Measurements from ENCODE around the gene COA6. TPM values are rescaled to one million over a fixed set of nuclear protein-coding genes. Genes with fewer than 3 reads are reported as not detected.

The COA6 gene
- polyA plus RNA-seq, 1 donor (not counting 4 experiments of a cell fraction or from before 2014, with no cell fraction given) = 36.0 TPM

DNA sequence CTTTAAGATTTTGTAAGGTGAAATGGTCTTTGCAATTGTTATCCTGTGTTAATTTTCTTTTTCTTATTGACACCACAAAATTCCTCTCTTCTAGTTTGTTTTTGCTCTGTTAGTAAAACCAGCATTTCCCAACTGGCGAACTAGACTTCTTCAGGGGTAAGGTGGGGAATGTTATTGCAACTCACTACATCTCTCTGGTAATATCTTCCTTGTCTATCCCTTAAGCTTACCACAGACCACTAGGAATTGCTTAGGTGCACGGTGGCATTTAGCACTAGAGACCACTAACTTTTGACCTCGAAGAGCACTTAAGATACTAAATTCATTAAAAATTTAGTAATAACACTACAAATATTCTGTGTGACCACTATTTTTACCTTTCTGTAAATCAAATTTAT, 4.2 kb upstream of the COA6 start:
- Histone ChIP-seq H4K20me1 (ENCODE audit: control insufficient read depth, extremely low read depth, insufficient read depth, low read length) (no peaks in the 10 kb centered on the region), H3K9me3 (ENCODE audit: control insufficient read depth, low read depth, low read length) (no peaks in the 10 kb centered on the region), H3K4me2 (ENCODE audit: control insufficient read depth, extremely low read depth, insufficient read depth, low read depth, low read length) (no peak overlapping the region), H2AFZ (ENCODE audit: control insufficient read depth, low read length) (no peak overlapping the region), H3K4me1 (ENCODE audit: control insufficient read depth, extremely low read depth, insufficient read depth, low read length) (peaks cover 22% of the 10 kb centered on the region), H3K9me1 (ENCODE audit: control insufficient read depth, extremely low read depth, insufficient read depth, low read length) (no peaks in the 10 kb centered on the region), H3K9ac (ENCODE audit: control insufficient read depth, extremely low read depth, insufficient read depth, low read length) (no peak overlapping the region), H3K36me3 (ENCODE audit: control insufficient read depth in 2 of 2, extremely low read depth in 1 of 2, insufficient read depth in 2 of 2, low read length in 2 of 2) (no peaks in the 10 kb centered on the region), H3K27ac (ENCODE audit: control insufficient read depth, insufficient read depth, low read length) (peak overlapping the region; percentile 84), H3K27me3 (ENCODE audit: control insufficient read depth, extremely low read depth, insufficient read depth, low read length) (no peaks in the 10 kb centered on the region), H3K4me3 (ENCODE audit: control insufficient read depth in 2 of 3, extremely low read depth in 1 of 3, insufficient read depth in 2 of 3, low read depth in 1 of 3, low read length in 3 of 3) (no peak overlapping the region), H3K79me2 (ENCODE audit: control insufficient read depth, insufficient read depth, low read length) (peaks cover 10% of the 10 kb centered on the region)
- DNase-seq (ENCODE audit: low read depth, low spot score) (no peak), FAIRE-seq (no peak)
- TF ChIP-seq EZH2 (IDR thresholded peaks at IDR 0.05; ENCODE audit: low read length) = no peak
- TF ChIP-seq, protein P1, sequence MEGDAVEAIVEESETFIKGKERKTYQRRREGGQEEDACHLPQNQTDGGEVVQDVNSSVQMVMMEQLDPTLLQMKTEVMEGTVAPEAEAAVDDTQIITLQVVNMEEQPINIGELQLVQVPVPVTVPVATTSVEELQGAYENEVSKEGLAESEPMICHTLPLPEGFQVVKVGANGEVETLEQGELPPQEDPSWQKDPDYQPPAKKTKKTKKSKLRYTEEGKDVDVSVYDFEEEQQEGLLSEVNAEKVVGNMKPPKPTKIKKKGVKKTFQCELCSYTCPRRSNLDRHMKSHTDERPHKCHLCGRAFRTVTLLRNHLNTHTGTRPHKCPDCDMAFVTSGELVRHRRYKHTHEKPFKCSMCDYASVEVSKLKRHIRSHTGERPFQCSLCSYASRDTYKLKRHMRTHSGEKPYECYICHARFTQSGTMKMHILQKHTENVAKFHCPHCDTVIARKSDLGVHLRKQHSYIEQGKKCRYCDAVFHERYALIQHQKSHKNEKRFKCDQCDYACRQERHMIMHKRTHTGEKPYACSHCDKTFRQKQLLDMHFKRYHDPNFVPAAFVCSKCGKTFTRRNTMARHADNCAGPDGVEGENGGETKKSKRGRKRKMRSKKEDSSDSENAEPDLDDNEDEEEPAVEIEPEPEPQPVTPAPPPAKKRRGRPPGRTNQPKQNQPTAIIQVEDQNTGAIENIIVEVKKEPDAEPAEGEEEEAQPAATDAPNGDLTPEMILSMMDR (optimal IDR thresholded peaks at IDR 0.05 in 1 of 3, IDR thresholded peaks at IDR 0.05 in 1 of 3, conservative IDR thresholded peaks at IDR 0.05 in 1 of 3; ENCODE audit: extremely low read depth in 1 of 3, insufficient read depth in 2 of 3, low read length in 3 of 3) = no peak
- dilution Hi-C loops (cut with MboI; ENCODE audit: extremely low pct_ligation_motif_present, low sequenced_read_pairs) = no loop called here

DNA sequence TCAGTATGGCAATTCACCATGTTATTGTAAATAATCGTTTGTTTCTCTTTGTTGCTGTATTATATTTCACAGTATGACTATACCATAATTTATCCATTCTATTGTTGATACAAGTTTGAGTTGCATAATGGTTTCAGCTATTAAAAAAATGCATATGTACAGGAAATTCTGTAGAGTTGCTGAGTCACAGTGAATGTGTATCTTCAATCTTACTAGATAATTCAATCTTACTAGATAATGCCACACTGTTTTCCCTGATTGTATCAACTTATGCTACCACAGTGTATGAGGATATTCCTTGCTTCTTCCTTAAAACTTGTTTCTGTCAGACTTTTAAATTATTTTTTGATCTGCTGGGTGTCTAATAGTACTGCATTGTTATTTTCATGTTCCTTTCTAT, 3.5 kb upstream of the COA6 start:
- Histone ChIP-seq H3K4me1 (ENCODE audit: control insufficient read depth, extremely low read depth, insufficient read depth, low read length) (peaks cover 30% of the 10 kb centered on the region), H2AFZ (ENCODE audit: control insufficient read depth, low read length) (peak overlapping the region; percentile 32), H3K36me3 (ENCODE audit: control insufficient read depth in 2 of 2, extremely low read depth in 1 of 2, insufficient read depth in 2 of 2, low read length in 2 of 2) (peaks cover 0 to under 1% of the 10 kb centered on the region in 2 experiments), H3K9ac (ENCODE audit: control insufficient read depth, extremely low read depth, insufficient read depth, low read length) (peak overlapping the region; percentile 43), H3K9me1 (ENCODE audit: control insufficient read depth, extremely low read depth, insufficient read depth, low read length) (no peaks in the 10 kb centered on the region), H4K20me1 (ENCODE audit: control insufficient read depth, extremely low read depth, insufficient read depth, low read length) (no peaks in the 10 kb centered on the region), H3K4me3 (ENCODE audit: control insufficient read depth in 2 of 3, extremely low read depth in 1 of 3, insufficient read depth in 2 of 3, low read depth in 1 of 3, low read length in 3 of 3) (peak overlapping the region in 1 of 3 experiments; percentile 15), H3K79me2 (ENCODE audit: control insufficient read depth, insufficient read depth, low read length) (peaks cover 18% of the 10 kb centered on the region), H3K9me3 (ENCODE audit: control insufficient read depth, low read depth, low read length) (no peaks in the 10 kb centered on the region), H3K4me2 (ENCODE audit: control insufficient read depth, extremely low read depth, insufficient read depth, low read depth, low read length) (peak overlapping the region; percentile 15), H3K27me3 (ENCODE audit: control insufficient read depth, extremely low read depth, insufficient read depth, low read length) (no peaks in the 10 kb centered on the region), H3K27ac (ENCODE audit: control insufficient read depth, insufficient read depth, low read length) (peak overlapping the region; percentile 84)
- FAIRE-seq (no peak), DNase-seq (ENCODE audit: low read depth, low spot score) (no peak)
- dilution Hi-C loops (cut with MboI; ENCODE audit: extremely low pct_ligation_motif_present, low sequenced_read_pairs) = no loop called here
- TF ChIP-seq, protein P1 (optimal IDR thresholded peaks at IDR 0.05 in 1 of 3, IDR thresholded peaks at IDR 0.05 in 1 of 3, conservative IDR thresholded peaks at IDR 0.05 in 1 of 3; ENCODE audit: extremely low read depth in 1 of 3, insufficient read depth in 2 of 3, low read length in 3 of 3) = no peak
- TF ChIP-seq EZH2 (IDR thresholded peaks at IDR 0.05; ENCODE audit: low read length) = no peak

Data from keratinocyte (primary cell).